HEK293 (cell line): ENCODE measurements around the gene PLCD1.

Experiments
- CTCF ChIA-PET: fragments of 350-600 bp; formaldehyde crosslinking; extraction: SDS; loops from one replicate; lab custom pipeline; 2021; ENCODE audit warnings: antibody characterized with exemption; lab: Yijun Ruan, JAX
- POLR2A ChIA-PET: fragments of 300-600 bp; formaldehyde crosslinking; extraction: SDS; loops from one replicate; lab custom pipeline; 2020; ENCODE audit warnings: antibody characterized with exemption, inconsistent platforms; lab: Yijun Ruan, JAX
- H3K27ac ChIP-seq: fragments of 200-500 bp; sonication (Bioruptor generic); 2 replicates; pipeline ENCODE4 v1.5.1; 2014; ENCODE audit warnings: low read depth, low read length, control low read depth, inconsistent platforms; ENCODE audit errors: extremely low read depth
- H3K36me3 ChIP-seq, 2 experiments: fragments of 200-500 bp in 1 of 2; sonication (Bioruptor generic) in 1 of 2; 1 replicate in 1 of 2; 2 replicates in 1 of 2; pipeline ENCODE4 v1.5.1; 2014 to 2017; ENCODE audit warnings: inconsistent platforms in 2 of 2, low read length in 2 of 2; ENCODE audit not compliant: control insufficient read depth in 2 of 2, insufficient read depth in 1 of 2
- H3K4me1 ChIP-seq: fragments of 200-500 bp; sonication (Bioruptor generic); 2 replicates; pipeline ENCODE4 v1.5.1; 2014; ENCODE audit warnings: mild to moderate bottlenecking, low read length, inconsistent platforms; ENCODE audit not compliant: control insufficient read depth, insufficient read depth
- H3K4me3 ChIP-seq: 2 replicates; pipeline ENCODE4 v1.5.1; 2011; ENCODE audit warnings: low read depth, mild to moderate bottlenecking, control low read depth, low read length, moderate library complexity
- H3K9me3 ChIP-seq: fragments of 200-500 bp; sonication (Bioruptor generic); 2 replicates; pipeline ENCODE4 v1.5.1; 2014; ENCODE audit warnings: low read depth, low read length, inconsistent platforms; ENCODE audit not compliant: control insufficient read depth, insufficient read depth
- EGR2 ChIP-seq: fragments of 450-650 bp; formaldehyde crosslinking; IDR thresholded peaks from 2 replicates; pipeline ENCODE4 v1.5.1; 2016; ENCODE audit warnings: low read depth, missing biosample characterization, missing genetic modification characterization
- GLI2 ChIP-seq: fragments of 450-650 bp; formaldehyde crosslinking; IDR thresholded peaks from 2 replicates; pipeline ENCODE4; 2017; ENCODE audit warnings: missing biosample characterization, missing genetic modification characterization, low read depth, borderline replicate concordance
- KLF1 ChIP-seq: fragments of 450-650 bp; formaldehyde crosslinking; IDR thresholded peaks from 2 replicates; pipeline ENCODE4 v1.5.1; 2016; ENCODE audit warnings: missing biosample characterization, missing genetic modification characterization
- PRDM10 ChIP-seq: fragments of 450-650 bp; formaldehyde crosslinking; IDR thresholded peaks from 2 replicates; pipeline ENCODE4 v1.5.1; 2016; ENCODE audit warnings: missing biosample characterization, missing genetic modification characterization
- RBAK ChIP-seq: fragments of 450-650 bp; formaldehyde crosslinking; IDR thresholded peaks from 2 replicates; pipeline ENCODE4 v1.5.1; 2016; ENCODE audit warnings: missing biosample characterization, missing genetic modification characterization
- TCF7L2 ChIP-seq: IDR thresholded peaks from 2 replicates; pipeline ENCODE4 v1.6.1; 2011; ENCODE audit warnings: low read depth, mild to moderate bottlenecking, inconsistent platforms, low read length, moderate library complexity, borderline replicate concordance
- TRIM28 ChIP-seq: IDR thresholded peaks from 2 replicates; pipeline ENCODE4 v1.6.1; 2011; ENCODE audit warnings: low read length, control low read depth, borderline replicate concordance
- ZBTB20 ChIP-seq: fragments of 450-650 bp; formaldehyde crosslinking; IDR thresholded peaks from 2 replicates; pipeline ENCODE4 v1.5.1; 2016; ENCODE audit warnings: missing biosample characterization, missing genetic modification characterization
- ZBTB48 ChIP-seq: fragments of 450-650 bp; formaldehyde crosslinking; IDR thresholded peaks from 2 replicates; pipeline ENCODE4 v1.5.1; 2016; ENCODE audit warnings: missing biosample characterization, missing genetic modification characterization
- ZFHX2 ChIP-seq: fragments of 450-650 bp; formaldehyde crosslinking; conservative IDR thresholded peaks from 2 replicates; pipeline ENCODE4 v1.5.1; 2016; ENCODE audit warnings: missing biosample characterization, missing genetic modification characterization
- ZNF223 ChIP-seq: fragments of 450-650 bp; formaldehyde crosslinking; IDR thresholded peaks from 2 replicates; pipeline ENCODE4 v1.5.1; 2016; ENCODE audit warnings: missing biosample characterization, missing genetic modification characterization
- ZNF239 ChIP-seq: fragments of 450-650 bp; formaldehyde crosslinking; IDR thresholded peaks from 2 replicates; pipeline ENCODE4 v1.5.1; 2016; ENCODE audit warnings: missing biosample characterization, missing genetic modification characterization
- ZNF248 ChIP-seq: fragments of 450-650 bp; formaldehyde crosslinking; IDR thresholded peaks from 2 replicates; pipeline ENCODE4 v1.5.1; 2017; ENCODE audit warnings: missing biosample characterization, missing genetic modification characterization
- ZNF354C ChIP-seq: fragments of 450-650 bp; formaldehyde crosslinking; IDR thresholded peaks from 2 replicates; pipeline ENCODE4 v1.5.1; 2016; ENCODE audit warnings: missing biosample characterization, missing genetic modification characterization, low read depth, borderline replicate concordance
- ZNF404 ChIP-seq: fragments of 450-650 bp; formaldehyde crosslinking; IDR thresholded peaks from 2 replicates; pipeline ENCODE4 v1.5.1; 2017; ENCODE audit warnings: missing biosample characterization, missing genetic modification characterization
- ZNF510 ChIP-seq: fragments of 450-650 bp; formaldehyde crosslinking; IDR thresholded peaks from 2 replicates; pipeline ENCODE4 v1.5.1; 2018; ENCODE audit warnings: mild to moderate bottlenecking, missing genetic modification characterization, missing biosample characterization; ENCODE audit not compliant: insufficient replicate concordance
- ZNF624 ChIP-seq: fragments of 450-650 bp; formaldehyde crosslinking; IDR thresholded peaks from 2 replicates; pipeline ENCODE4 v1.5.1; 2017; ENCODE audit warnings: missing biosample characterization, missing genetic modification characterization
- ZNF626 ChIP-seq: fragments of 450-650 bp; sonication (Bioruptor Pico); formaldehyde crosslinking; IDR thresholded peaks from 2 replicates; pipeline ENCODE4 v1.5.1; 2018; ENCODE audit warnings: missing biosample characterization, missing genetic modification characterization, inconsistent platforms
- ZNF664 ChIP-seq: fragments of 450-650 bp; formaldehyde crosslinking; IDR thresholded peaks from 2 replicates; pipeline ENCODE4 v1.5.1; 2016; ENCODE audit warnings: missing biosample characterization, missing genetic modification characterization
- ZNF670 ChIP-seq: fragments of 450-650 bp; formaldehyde crosslinking; IDR thresholded peaks from 2 replicates; pipeline ENCODE4 v1.5.1; 2016; ENCODE audit warnings: missing biosample characterization, missing genetic modification characterization, low read depth
- ZNF837 ChIP-seq: fragments of 450-650 bp; formaldehyde crosslinking; IDR thresholded peaks from 2 replicates; pipeline ENCODE4 v1.5.1; 2016; ENCODE audit warnings: missing biosample characterization, missing genetic modification characterization
- TF ChIP-seq, protein P1 (sequence below): fragments of 450-650 bp; formaldehyde crosslinking; IDR thresholded peaks from 2 replicates; pipeline ENCODE4 v1.5.1; 2016; ENCODE audit warnings: missing biosample characterization, missing genetic modification characterization
- TF ChIP-seq, protein P2 (sequence below): fragments of 450-650 bp; formaldehyde crosslinking; IDR thresholded peaks from 2 replicates; pipeline ENCODE4 v1.5.1; 2017; ENCODE audit warnings: missing biosample characterization, missing genetic modification characterization
- TF ChIP-seq, protein P3 (sequence below): fragments of 450-650 bp; formaldehyde crosslinking; IDR thresholded peaks from 2 replicates; pipeline ENCODE4 v1.5.1; 2017; ENCODE audit warnings: missing biosample characterization, mild to moderate bottlenecking, missing genetic modification characterization, moderate library complexity

The PLCD1 gene

GRCh38 chr3:37987315-37987697 lies 42.1 kb downstream of the PLCD1 start (continued):
- TF ChIP-seq TCF7L2 (no peak), RBAK (tag by site-specific recombination) (no peak)

GRCh38 chr3:37986479-37987314 lies 42.7 kb downstream of the PLCD1 start:
- Histone ChIP-seq H3K9me3 (no peaks in the 10 kb centered on the region), H3K36me3 (peaks cover 0 to 11% of the 10 kb centered on the region in 2 experiments; a peak in 1 of 3 replicates), H3K4me1 (no peaks in the 10 kb centered on the region), H3K4me3 (no peak overlapping the region), H3K27ac (no peak overlapping the region)
- TF ChIP-seq ZFHX2 (tag by site-specific recombination): peak; percentile 21; the same call in 1 of the 2 replicates
- TF ChIP-seq, protein P1, sequence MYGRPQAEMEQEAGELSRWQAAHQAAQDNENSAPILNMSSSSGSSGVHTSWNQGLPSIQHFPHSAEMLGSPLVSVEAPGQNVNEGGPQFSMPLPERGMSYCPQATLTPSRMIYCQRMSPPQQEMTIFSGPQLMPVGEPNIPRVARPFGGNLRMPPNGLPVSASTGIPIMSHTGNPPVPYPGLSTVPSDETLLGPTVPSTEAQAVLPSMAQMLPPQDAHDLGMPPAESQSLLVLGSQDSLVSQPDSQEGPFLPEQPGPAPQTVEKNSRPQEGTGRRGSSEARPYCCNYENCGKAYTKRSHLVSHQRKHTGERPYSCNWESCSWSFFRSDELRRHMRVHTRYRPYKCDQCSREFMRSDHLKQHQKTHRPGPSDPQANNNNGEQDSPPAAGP (tag by site-specific recombination): peak; percentile 61; the same call in 1 of the 2 replicates
- no peak for TF ChIP-seq ZNF239 (tag by site-specific recombination)
- TF ChIP-seq ZNF624 (tag by site-specific recombination): no peak
- TF ChIP-seq, protein P2, sequence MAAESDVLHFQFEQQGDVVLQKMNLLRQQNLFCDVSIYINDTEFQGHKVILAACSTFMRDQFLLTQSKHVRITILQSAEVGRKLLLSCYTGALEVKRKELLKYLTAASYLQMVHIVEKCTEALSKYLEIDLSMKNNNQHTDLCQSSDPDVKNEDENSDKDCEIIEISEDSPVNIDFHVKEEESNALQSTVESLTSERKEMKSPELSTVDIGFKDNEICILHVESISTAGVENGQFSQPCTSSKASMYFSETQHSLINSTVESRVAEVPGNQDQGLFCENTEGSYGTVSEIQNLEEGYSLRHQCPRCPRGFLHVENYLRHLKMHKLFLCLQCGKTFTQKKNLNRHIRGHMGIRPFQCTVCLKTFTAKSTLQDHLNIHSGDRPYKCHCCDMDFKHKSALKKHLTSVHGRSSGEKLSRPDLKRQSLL (tag by site-specific recombination): peak; percentile 79; the same call in 1 of the 2 replicates
- 0 out of 2 replicates have a peak, but pooled peaks have one; percentile 29 for TF ChIP-seq EGR2 (tag by site-specific recombination)
- no peak for TF ChIP-seq ZNF404 (tag by site-specific recombination)
- TF ChIP-seq KLF1 (tag by site-specific recombination): peak; percentile 96
- no peak for TF ChIP-seq ZNF670 (tag by site-specific recombination)
- TF ChIP-seq GLI2: no peak
- 0 out of 2 replicates have a peak, but pooled peaks have one; percentile 23 for TF ChIP-seq ZBTB20 (tag by site-specific recombination)
- no peak for TF ChIP-seq TRIM28
- POLR2A ChIA-PET: no interaction called here
- CTCF ChIA-PET: interaction anchor here (0.6 to 2.4 kb wide), 5 partner anchors 10 to 453 kb away, joined by 3 to 12 read pairs (median 3); no protein-coding TSS in a partner anchor

DNA sequence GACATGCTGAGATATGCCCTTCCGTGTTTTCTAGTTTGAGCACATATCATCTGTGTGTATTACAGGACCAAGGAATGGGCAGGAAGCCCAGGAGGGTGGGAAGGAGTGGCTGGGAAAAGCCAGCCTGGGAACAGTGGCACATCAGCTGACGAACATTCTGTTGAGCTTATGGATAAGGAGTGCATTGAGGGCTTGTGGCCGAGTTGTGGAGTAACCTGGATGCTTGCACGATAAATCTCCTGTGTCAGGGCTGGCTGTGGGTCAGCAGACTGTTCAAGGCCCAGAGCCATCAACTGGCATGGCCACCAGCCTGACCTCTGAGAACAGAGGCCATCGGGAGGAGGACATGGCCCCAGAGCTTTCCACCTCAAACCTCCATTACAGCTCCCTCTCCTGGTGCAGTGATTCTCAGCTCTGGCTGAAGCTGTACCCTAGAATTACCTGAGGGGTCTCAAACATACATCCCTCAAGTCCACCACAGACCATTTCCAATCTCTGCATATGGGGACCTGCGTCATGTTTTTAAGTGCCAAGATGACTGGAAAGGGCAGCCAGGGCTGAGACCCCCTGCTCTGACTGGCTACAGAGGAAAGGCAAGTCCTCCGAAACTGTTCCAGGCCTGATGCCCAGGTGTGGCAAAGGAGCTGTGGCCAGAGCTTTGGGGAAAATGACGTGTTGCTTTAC lies 43.7 kb downstream of the PLCD1 start:
- no peak overlapping the region for H3K4me3 ChIP-seq
- CTCF ChIA-PET: interaction anchor here (0.6 to 2.4 kb wide), 8 partner anchors 11 to 452 kb away, joined by 3 to 12 read pairs (median 4); no protein-coding TSS in a partner anchor
- no peak overlapping the region for H3K27ac ChIP-seq
- POLR2A ChIA-PET: interaction anchor here (0.5 kb wide), 1 partner anchor 9 kb away, joined by 3 read pairs; no protein-coding TSS in a partner anchor
- no peaks in the 10 kb centered on the region for H3K9me3 ChIP-seq
- peaks cover 0 to 12% of the 10 kb centered on the region in 2 experiments; a peak in 1 of 3 replicates for H3K36me3 ChIP-seq
- no peaks in the 10 kb centered on the region for H3K4me1 ChIP-seq
- TF ChIP-seq ZNF354C (tag by site-specific recombination) (no peak), ZNF837 (tag by site-specific recombination) (no peak), ZNF510 (tag by site-specific recombination) (no peak), ZNF223 (tag by site-specific recombination) (no peak), ZNF248 (tag by site-specific recombination) (no peak), ZBTB48 (tag by site-specific recombination) (no peak), TCF7L2 (no peak), PRDM10 (tag by site-specific recombination) (no peak), ZFHX2 (tag by site-specific recombination) (no peak), ZNF626 (tag by site-specific recombination) (no peak), ZNF664 (tag by site-specific recombination) (no peak)
- TF ChIP-seq, protein P3, sequence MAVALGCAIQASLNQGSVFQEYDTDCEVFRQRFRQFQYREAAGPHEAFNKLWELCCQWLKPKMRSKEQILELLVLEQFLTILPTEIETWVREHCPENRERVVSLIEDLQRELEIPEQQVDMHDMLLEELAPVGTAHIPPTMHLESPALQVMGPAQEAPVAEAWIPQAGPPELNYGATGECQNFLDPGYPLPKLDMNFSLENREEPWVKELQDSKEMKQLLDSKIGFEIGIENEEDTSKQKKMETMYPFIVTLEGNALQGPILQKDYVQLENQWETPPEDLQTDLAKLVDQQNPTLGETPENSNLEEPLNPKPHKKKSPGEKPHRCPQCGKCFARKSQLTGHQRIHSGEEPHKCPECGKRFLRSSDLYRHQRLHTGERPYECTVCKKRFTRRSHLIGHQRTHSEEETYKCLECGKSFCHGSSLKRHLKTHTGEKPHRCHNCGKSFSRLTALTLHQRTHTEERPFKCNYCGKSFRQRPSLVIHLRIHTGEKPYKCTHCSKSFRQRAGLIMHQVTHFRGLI (tag by site-specific recombination): no peak
